Upper lobe of left lung (tissue), 4 donors: ENCODE results near the gene LYPD4.

ENCODE experiments used
- CTCF ChIP-seq, 6 experiments: fragments of 450-650 bp in 4 of 6; fragments of 200-600 bp in 2 of 6; sonication (generic) in 2 of 6; IDR thresholded peaks; one replicate each; pipeline ENCODE4 v1.5.1; 2016 to 2019; ENCODE audit warnings: antibody characterized with exemption in 6 of 6
- EP300 ChIP-seq, 4 donors: sonication (generic); formaldehyde crosslinking; IDR thresholded peaks; one replicate each; pipeline ENCODE4 v1.5.1; 2017; ENCODE audit warnings: antibody characterized with exemption in 4 of 4, control low read depth in 2 of 4
- POLR2A ChIP-seq, 4 donors: fragments of 450-650 bp; IDR thresholded peaks; one replicate each; pipeline ENCODE4 v1.5.1; 2016 to 2017; ENCODE audit warnings: antibody characterized with exemption in 4 of 4, mild to moderate bottlenecking in 2 of 4
- POLR2AphosphoS5 ChIP-seq, 2 donors: sonication (generic); formaldehyde crosslinking; IDR thresholded peaks; one replicate each; pipeline ENCODE4 v1.5.1; 2017; ENCODE audit warnings: antibody characterized with exemption in 2 of 2

- TF ChIP-seq POLR2A (IDR thresholded peaks at IDR 0.05), result no peak
- TF ChIP-seq CTCF (IDR thresholded peaks at IDR 0.05), result no peak
- no peak for TF ChIP-seq POLR2AphosphoS5 (IDR thresholded peaks at IDR 0.05)
- no peak for TF ChIP-seq EP300 (IDR thresholded peaks at IDR 0.05)
These were observed 34.6 kb upstream of the LYPD4 start for GRCh38 chr19:41879080-41879479.
